Measurements from ENCODE around the gene CRHR1.

- TF ChIP-seq CTCF (IDR thresholded peaks at IDR 0.05), result no peak
- no peak for TF ChIP-seq POLR2A (IDR thresholded peaks at IDR 0.05)
These were observed 87.6 kb downstream of the CRHR1 start for GRCh38 chr17:45871718-45872117.
